ENCODE data around the gene CETN3.

The CETN3 gene

DNA sequence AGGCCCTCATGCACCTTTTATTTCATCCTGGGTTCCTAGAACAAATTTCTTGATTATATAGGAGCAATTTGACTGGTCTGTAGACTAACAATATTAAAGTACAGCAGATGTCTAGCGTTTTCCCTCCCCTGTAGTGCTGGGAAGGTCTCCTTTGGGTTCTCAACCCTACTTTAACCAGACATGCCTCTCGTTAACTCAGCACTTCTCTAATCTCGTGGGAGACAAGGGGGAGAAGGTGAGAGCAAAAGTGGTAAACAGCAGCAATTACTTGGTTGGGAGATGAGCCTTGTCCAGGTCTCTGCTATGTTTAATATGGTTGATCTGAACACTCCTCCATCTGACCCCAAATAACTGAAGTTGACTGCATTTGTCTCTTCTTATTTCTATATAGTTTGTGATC lies 22.0 kb downstream of the CETN3 start:
- TF ChIP-seq, protein P1, sequence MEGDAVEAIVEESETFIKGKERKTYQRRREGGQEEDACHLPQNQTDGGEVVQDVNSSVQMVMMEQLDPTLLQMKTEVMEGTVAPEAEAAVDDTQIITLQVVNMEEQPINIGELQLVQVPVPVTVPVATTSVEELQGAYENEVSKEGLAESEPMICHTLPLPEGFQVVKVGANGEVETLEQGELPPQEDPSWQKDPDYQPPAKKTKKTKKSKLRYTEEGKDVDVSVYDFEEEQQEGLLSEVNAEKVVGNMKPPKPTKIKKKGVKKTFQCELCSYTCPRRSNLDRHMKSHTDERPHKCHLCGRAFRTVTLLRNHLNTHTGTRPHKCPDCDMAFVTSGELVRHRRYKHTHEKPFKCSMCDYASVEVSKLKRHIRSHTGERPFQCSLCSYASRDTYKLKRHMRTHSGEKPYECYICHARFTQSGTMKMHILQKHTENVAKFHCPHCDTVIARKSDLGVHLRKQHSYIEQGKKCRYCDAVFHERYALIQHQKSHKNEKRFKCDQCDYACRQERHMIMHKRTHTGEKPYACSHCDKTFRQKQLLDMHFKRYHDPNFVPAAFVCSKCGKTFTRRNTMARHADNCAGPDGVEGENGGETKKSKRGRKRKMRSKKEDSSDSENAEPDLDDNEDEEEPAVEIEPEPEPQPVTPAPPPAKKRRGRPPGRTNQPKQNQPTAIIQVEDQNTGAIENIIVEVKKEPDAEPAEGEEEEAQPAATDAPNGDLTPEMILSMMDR (IDR thresholded peaks at IDR 0.05; ENCODE audit: low read depth, low read length, missing control alignments), result no peak
- in situ Hi-C loops (cut with HindIII; ENCODE audit: low sequenced_read_pairs), result no loop called here
- no peak overlapping the region for H3K4me3 ChIP-seq (ENCODE audit: low read depth, low read length)
- DNase-seq (ENCODE audit: low read depth), result no peak

GRCh38 chr5:90386099-90386710 lies 23.4 kb downstream of the CETN3 start:
- H3K4me3 ChIP-seq (ENCODE audit: low read depth, low read length), result no peak overlapping the region
- peak; percentile 13 for DNase-seq (ENCODE audit: low read depth)
- TF ChIP-seq, protein P1 (IDR thresholded peaks at IDR 0.05; ENCODE audit: low read depth, low read length, missing control alignments), result peak; percentile 7
- in situ Hi-C loops (cut with HindIII; ENCODE audit: low sequenced_read_pairs), result no loop called here

- in situ Hi-C loops (cut with HindIII; ENCODE audit: low sequenced_read_pairs), result no loop called here
- TF ChIP-seq, protein P1 (IDR thresholded peaks at IDR 0.05; ENCODE audit: low read depth, low read length, missing control alignments), result no peak
- no peak for DNase-seq (ENCODE audit: low read depth)
- H3K4me3 ChIP-seq (ENCODE audit: low read depth, low read length), result no peak overlapping the region
Measured at GRCh38 chr5:90384389-90384788, 25.2 kb downstream of the CETN3 start.

DNA sequence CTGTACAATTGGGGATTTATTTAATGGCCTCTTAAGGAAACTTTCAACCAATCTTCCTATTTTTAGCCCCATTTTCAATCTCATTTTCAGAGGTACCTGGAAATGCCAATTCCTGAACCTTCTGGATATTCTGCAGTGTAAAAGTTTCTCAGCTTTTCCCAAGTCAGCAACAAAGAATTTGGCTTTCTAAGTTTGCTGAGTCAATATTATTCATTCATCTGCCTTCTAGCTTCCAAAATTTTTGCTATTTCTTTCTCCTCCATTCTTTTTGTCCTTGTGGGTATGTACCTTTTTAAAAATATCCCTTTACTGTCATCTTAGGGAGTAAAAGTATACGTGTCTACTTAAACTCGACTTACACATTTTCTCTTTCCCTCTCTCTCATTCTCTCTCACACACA lies 25.7 kb downstream of the CETN3 start:
- no peak for DNase-seq (ENCODE audit: low read depth)
- TF ChIP-seq, protein P1 (IDR thresholded peaks at IDR 0.05; ENCODE audit: low read depth, low read length, missing control alignments), result no peak
- H3K4me3 ChIP-seq (ENCODE audit: low read depth, low read length), result no peak overlapping the region
- in situ Hi-C loops (cut with HindIII; ENCODE audit: low sequenced_read_pairs), result no loop called here

GRCh38 chr5:90381213-90381929 lies 28.2 kb downstream of the CETN3 start:
- no peak for DNase-seq (ENCODE audit: low read depth)
- TF ChIP-seq, protein P1 (IDR thresholded peaks at IDR 0.05; ENCODE audit: low read depth, low read length, missing control alignments), result no peak
- no peak overlapping the region for H3K4me3 ChIP-seq (ENCODE audit: low read depth, low read length)
- in situ Hi-C loops (cut with HindIII; ENCODE audit: low sequenced_read_pairs), result no loop called here

- no peak for DNase-seq (ENCODE audit: low read depth)
- TF ChIP-seq, protein P1 (IDR thresholded peaks at IDR 0.05; ENCODE audit: low read depth, low read length, missing control alignments), result no peak
- no peak overlapping the region for H3K4me3 ChIP-seq (ENCODE audit: low read depth, low read length)
- in situ Hi-C loops (cut with HindIII; ENCODE audit: low sequenced_read_pairs), result no loop called here
Measured at GRCh38 chr5:90379652-90380051, 29.9 kb downstream of the CETN3 start.
